HepG2 (cell line): ENCODE results near the gene CNOT1. TPM values are rescaled to one million over a fixed set of nuclear protein-coding genes. Genes with fewer than 3 reads are reported as not detected.
A peak's percentile ranks its signal among the peaks of the same experiment; 100 is the strongest.

ENCODE experiments used
- ATAC-seq: fragments of 200-7000 bp; cut with Tn5 transposase; 3 replicates; pipeline ENCODE4 v1.9.1; 2020; ENCODE audit warnings: mild to moderate bottlenecking, moderate library complexity
- BruUV-seq: library from RNA; stranded (reverse); fragments of 400-500 nt; replicated peaks from 2 replicates; lab custom pipeline; 2021; lab: Mats Ljungman, UMichigan
- CTCF ChIA-PET: fragments of 300-600 bp; formaldehyde crosslinking; extraction: SDS; loops from one replicate; lab custom pipeline; 2021; ENCODE audit warnings: low total read pairs, inconsistent platforms, low intra/inter-chr PET ratio; lab: Yijun Ruan, JAX
- POLR2A ChIA-PET: fragments of 350-600 bp; sonication (Branson Sonifier 250); formaldehyde crosslinking; loops from one replicate; lab custom pipeline; 2020; ENCODE audit warnings: antibody characterized with exemption, inconsistent platforms; lab: Yijun Ruan, JAX
- DNase-seq: peaks from one replicate; pipeline ENCODE4 v3.0.0-alpha.2; 2015; ENCODE audit warnings: low spot score
- FAIRE-seq: peaks from 3 replicates; lab custom pipeline; 2011; peaks lifted over from hg19 to GRCh38; lab: Jason Lieb, UNC
- H2AFZ ChIP-seq: one replicate; pipeline ENCODE4 v1.6.1; 2011; ENCODE audit warnings: low read length, inconsistent platforms
- H3K27ac ChIP-seq: fragments of 300-600 bp; 3 replicates; pipeline ENCODE4 v1.8.0; 2011; ENCODE audit warnings: mixed run types, mild to moderate bottlenecking, mixed read lengths, low read length, inconsistent platforms; ENCODE audit not compliant: insufficient read depth; ENCODE audit errors: extremely low read length
- H3K27me3 ChIP-seq, 2 experiments: fragments of 200-600 bp in 1 of 2; 2 replicates in 1 of 2; 3 replicates in 1 of 2; pipeline versions ENCODE4 v1.6.0 to v1.8.0; 2011; ENCODE audit warnings: low read length in 2 of 2, mild to moderate bottlenecking in 2 of 2, moderate library complexity in 2 of 2, inconsistent platforms in 1 of 2; ENCODE audit not compliant: insufficient read depth in 2 of 2, control insufficient read depth in 1 of 2
- H3K36me3 ChIP-seq, 2 experiments: fragments of 200-600 bp in 1 of 2; replicated peaks in 1 of 2; 2 replicates in 1 of 2; 3 replicates in 1 of 2; pipeline versions ENCODE4 v1.5.1 to v1.8.0; 2011; ENCODE audit warnings: low read length in 2 of 2, inconsistent platforms in 1 of 2; ENCODE audit not compliant: insufficient read depth in 2 of 2, control insufficient read depth in 1 of 2
- H3K4me1 ChIP-seq: 2 replicates; pipeline ENCODE4 v1.5.1; 2012; ENCODE audit warnings: low read length, inconsistent platforms; ENCODE audit not compliant: insufficient read depth
- H3K4me2 ChIP-seq: 2 replicates; pipeline ENCODE4 v1.6.0; 2011; ENCODE audit warnings: low read depth, low read length, inconsistent platforms
- H3K4me3 ChIP-seq, 3 experiments: fragments of 200-600 bp in 1 of 3; sonication (generic), shearing (Covaris generic) in 1 of 3; replicated peaks in 1 of 3; 2 replicates each; pipeline ENCODE4 v1.5.1; 2011 to 2016; ENCODE audit warnings: low read length in 3 of 3, inconsistent platforms in 2 of 3, low read depth in 2 of 3, mild to moderate bottlenecking in 2 of 3, control low read depth in 1 of 3, mixed read lengths in 1 of 3; ENCODE audit not compliant: insufficient read depth in 1 of 3
- H3K79me2 ChIP-seq: one replicate; pipeline ENCODE4 v1.6.1; 2011; ENCODE audit warnings: low read length, inconsistent platforms; ENCODE audit not compliant: insufficient read depth
- H3K9ac ChIP-seq: 2 replicates; pipeline ENCODE4 v1.6.0; 2011; ENCODE audit warnings: mild to moderate bottlenecking, low read depth, low read length, inconsistent platforms; ENCODE audit not compliant: insufficient read depth
- H3K9me3 ChIP-seq: 2 replicates; pipeline ENCODE4 v1.5.1; 2012; ENCODE audit warnings: mild to moderate bottlenecking, low read length
- H4K20me1 ChIP-seq: 2 replicates; pipeline ENCODE4 v1.6.0; 2011; ENCODE audit warnings: inconsistent platforms, mild to moderate bottlenecking, low read length, moderate library complexity; ENCODE audit not compliant: insufficient read depth
- BHLHE40 ChIP-seq: IDR thresholded peaks from 2 replicates; pipeline ENCODE4 v1.6.1; 2011; ENCODE audit warnings: low read length, improper control_type of control experiment
- MYNN ChIP-seq: sonication (generic); formaldehyde crosslinking; IDR thresholded peaks from 2 replicates; pipeline ENCODE4 v1.4.0; 2020; ENCODE audit warnings: mild to moderate bottlenecking, low read depth, missing genetic modification reagents
- PHB2 ChIP-seq: fragments of 450-650 bp; IDR thresholded peaks from 2 replicates; pipeline ENCODE4 v1.6.1; 2018; ENCODE audit not compliant: partially characterized antibody
- POLR2AphosphoS5 ChIP-seq: IDR thresholded peaks from 2 replicates; pipeline ENCODE4 v1.6.1; 2012; ENCODE audit warnings: low read depth, low read length
- RBAK ChIP-seq: sonication (generic); formaldehyde crosslinking; IDR thresholded peaks from 2 replicates; pipeline ENCODE4 v1.5.1; 2020; ENCODE audit warnings: mild to moderate bottlenecking, missing genetic modification reagents
- RBM22 ChIP-seq: fragments of 200-400 bp; formaldehyde crosslinking; optimal IDR thresholded peaks from 2 replicates; pipeline ENCODE3; 2017; ENCODE audit warnings: mild to moderate bottlenecking, low read length, moderate library complexity
- TMF1 ChIP-seq: sonication (generic); formaldehyde crosslinking; IDR thresholded peaks from 2 replicates; pipeline ENCODE4 v1.8.1; 2022; ENCODE audit warnings: low read depth, missing genetic modification reagents
- ZEB1 ChIP-seq: IDR thresholded peaks from 2 replicates; pipeline ENCODE4 v1.6.1; 2012; ENCODE audit warnings: mild to moderate bottlenecking, low read depth, inconsistent platforms; ENCODE audit not compliant: insufficient replicate concordance
- ZNF34 ChIP-seq: sonication (generic); formaldehyde crosslinking; IDR thresholded peaks from 2 replicates; pipeline ENCODE4 v1.4.0; 2020; ENCODE audit warnings: mild to moderate bottlenecking, missing genetic modification reagents, borderline replicate concordance
- ZNF567 ChIP-seq: sonication (generic); formaldehyde crosslinking; IDR thresholded peaks from 2 replicates; pipeline ENCODE4 v1.8.1; 2023; ENCODE audit warnings: mild to moderate bottlenecking, missing genetic modification reagents, borderline replicate concordance
- WGBS: methylation state at CpG from one replicate; pipeline ENCODE4 v1.1.6; 2017; ENCODE audit warnings: low lambda C conversion rate; 5-methylcytosine and 5-hydroxymethylcytosine counted together
- in situ Hi-C: cut with HindIII; loops from 2 replicates; pipeline ENCODE4 v1.10.0; 2017; ENCODE audit warnings: low pct_unique_long_range_greater_than_20kb; ENCODE audit not compliant: extremely low pct_ligation_motif_present
- intact Hi-C: fragments of 100-400 bp; cut with micrococcal nuclease; formaldehyde crosslinking; loops from one replicate; pipeline ENCODE4 v1.10.0; 2022; ENCODE audit not compliant: unreplicated experiment
- polyA plus RNA-seq, 8 experiments: library from polyadenylated mRNA; depleted of rRNA in 3 of 8; stranded (reverse) in 7 of 8; unstranded in 1 of 8; fragments of >200 nt; fragmentation: Illumina TruSeq in 4 of 8; extraction: Trizol in 4 of 8; gene quantifications; 2 replicates each; pipeline versions ENCODE4 v1.2.1 to v1.2.3, GENCODE V29; 2011 to 2016; ENCODE audit warnings: low read depth in 4 of 8, missing spikeins in 1 of 8, mixed read lengths in 1 of 8; ENCODE audit not compliant: insufficient read depth in 1 of 8
- total RNA-seq, 5 experiments: library from RNA; depleted of rRNA; stranded (reverse); fragments of >200 nt; fragmentation: Illumina TruSeq; extraction: Trizol; gene quantifications; 2 replicates each; pipeline ENCODE4 v1.2.3, GENCODE V29; 2016; ENCODE audit warnings: low read depth in 1 of 5

Gene CNOT1
- total and polyA plus RNA-seq, 2 of the 13 experiments (the other 11 are each of a cell fraction or from before 2014, with no cell fraction given) = 188 to 232 TPM

DNA sequence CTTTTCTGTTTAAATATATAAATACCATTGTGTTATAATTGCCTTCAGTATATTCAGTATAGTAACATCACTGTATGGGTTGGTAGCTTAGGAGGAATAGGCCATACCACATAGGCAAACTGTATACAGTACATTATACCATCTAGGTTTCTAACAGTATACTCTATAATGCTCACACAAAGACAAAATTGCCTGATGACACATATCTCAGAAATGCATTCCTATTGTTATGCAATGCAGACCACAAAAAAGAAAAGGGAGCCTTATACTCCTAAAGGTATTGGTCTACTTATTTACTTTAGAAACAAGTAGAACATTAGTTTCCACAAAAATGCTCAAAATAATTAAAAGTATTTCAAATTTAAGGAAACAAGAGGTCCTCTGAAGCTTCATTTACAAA, 66.4 kb downstream of the CNOT1 start (continued):
- TF ChIP-seq ZNF34 = no peak
- no peak for TF ChIP-seq ZNF567 (CRISPR knock-in tag)
- no peak for TF ChIP-seq BHLHE40

DNA sequence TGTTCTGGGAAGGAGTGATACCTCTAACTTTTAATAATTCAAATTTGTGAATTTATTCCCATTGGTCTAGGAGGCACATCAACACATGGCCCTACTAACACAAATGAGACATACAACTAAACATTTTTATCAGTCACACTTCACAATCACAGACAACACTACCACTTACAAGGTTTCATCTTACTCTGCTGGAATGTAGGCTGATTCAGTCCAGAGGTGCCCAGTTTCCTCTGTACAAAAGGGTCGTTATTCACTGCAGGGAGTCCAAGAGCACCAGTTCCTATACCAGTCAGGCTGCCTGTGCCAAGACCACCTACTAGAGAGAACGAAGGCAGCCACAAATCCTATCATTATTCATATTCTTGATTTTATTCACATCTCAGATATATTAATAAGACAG, 72.9 kb downstream of the CNOT1 start:
- Histone ChIP-seq H3K9ac (no peak overlapping the region), H3K4me2 (no peak overlapping the region), H3K9me3 (no peaks in the 10 kb centered on the region), H3K79me2 (peaks cover 8% of the 10 kb centered on the region), H4K20me1 (peaks cover 4% of the 10 kb centered on the region), H2AFZ (no peak overlapping the region), H3K27me3 (no peaks in the 10 kb centered on the region), H3K27ac (no peak overlapping the region), H3K4me3 (no peak overlapping the region), H3K36me3 (peaks cover 35 to 99% of the 10 kb centered on the region in 2 experiments), H3K4me1 (no peaks in the 10 kb centered on the region)
- ATAC-seq (no peak), DNase-seq (no peak), FAIRE-seq (no peak)
- ChIA-PET POLR2A (no interaction called here), CTCF (no interaction called here)
- in situ Hi-C loops (no loop called here), intact Hi-C loops (no loop called here)
- BruUV-seq = no TSS peak
- 92% methylated on average over 2 of the region's 2 CpGs for WGBS
- TF ChIP-seq RBM22 = peak; percentile 87
- TF ChIP-seq TMF1 (CRISPR knock-in tag) = no peak
- TF ChIP-seq POLR2AphosphoS5 = 0 out of 2 replicates have a peak, but pooled peaks have one; percentile 16
- no peak for TF ChIP-seq ZEB1
- no peak for TF ChIP-seq RBAK (CRISPR knock-in tag)
- TF ChIP-seq PHB2 = no peak
- TF ChIP-seq MYNN (CRISPR knock-in tag) = no peak
